K562 treated with DMSO at 1 percent for 24 hours (cell line): ENCODE data around the gene ZNF236. TPM values are rescaled to one million over a fixed set of nuclear protein-coding genes. Genes with fewer than 3 reads are reported as not detected.

ENCODE experiments used
- total RNA-seq: library from RNA; unstranded; fragments of 300-600 nt; gene quantifications from 2 replicates; pipeline ENCODE4 v1.2.3, GENCODE V29; 2022; ENCODE audit warnings: low read depth; ENCODE audit not compliant: insufficient read depth

ZNF236 gene
- total RNA-seq = 2.0 and 2.1 TPM in 2 replicates

GRCh38 chr18:76822506-76823160 is at the start of gene ZNF236:
ZNF236 (plus strand) TSS chr18:76822557; CDS start chr18:76822608, 51 bp downstream.

